ENCODE measurements around the gene RUBCNL.

The RUBCNL gene

GRCh38 chr13:46313024-46313423 is 74.0 kb downstream of the RUBCNL start:
- H3K9ac ChIP-seq (ENCODE audit: low read depth, low read length, poor library complexity, severe bottlenecking) = no peak overlapping the region
- H3K27me3 ChIP-seq (ENCODE audit: insufficient read depth, low read length, poor library complexity, severe bottlenecking) = no peaks in the 10 kb centered on the region
- H3K4me1 ChIP-seq (ENCODE audit: insufficient read depth, low read length, poor library complexity, severe bottlenecking) = peaks cover 5% of the 10 kb centered on the region
- no peaks in the 10 kb centered on the region for H3F3A ChIP-seq (ENCODE audit: low read depth)
- H3K36me3 ChIP-seq (ENCODE audit: insufficient read depth, low read length) = no peaks in the 10 kb centered on the region
- H4K20me1 ChIP-seq (ENCODE audit: insufficient read depth, low read length, poor library complexity, severe bottlenecking) = no peaks in the 10 kb centered on the region
- no peak overlapping the region for H3K4me3 ChIP-seq (ENCODE audit: low read length, poor library complexity, severe bottlenecking)
- no peaks in the 10 kb centered on the region; the same call in 1 of the 2 replicates for H3K9me3 ChIP-seq (ENCODE audit: insufficient read depth, low read depth, low read length)
- no peak overlapping the region for H2AFZ ChIP-seq (ENCODE audit: low read length)
- TF ChIP-seq, protein P1, sequence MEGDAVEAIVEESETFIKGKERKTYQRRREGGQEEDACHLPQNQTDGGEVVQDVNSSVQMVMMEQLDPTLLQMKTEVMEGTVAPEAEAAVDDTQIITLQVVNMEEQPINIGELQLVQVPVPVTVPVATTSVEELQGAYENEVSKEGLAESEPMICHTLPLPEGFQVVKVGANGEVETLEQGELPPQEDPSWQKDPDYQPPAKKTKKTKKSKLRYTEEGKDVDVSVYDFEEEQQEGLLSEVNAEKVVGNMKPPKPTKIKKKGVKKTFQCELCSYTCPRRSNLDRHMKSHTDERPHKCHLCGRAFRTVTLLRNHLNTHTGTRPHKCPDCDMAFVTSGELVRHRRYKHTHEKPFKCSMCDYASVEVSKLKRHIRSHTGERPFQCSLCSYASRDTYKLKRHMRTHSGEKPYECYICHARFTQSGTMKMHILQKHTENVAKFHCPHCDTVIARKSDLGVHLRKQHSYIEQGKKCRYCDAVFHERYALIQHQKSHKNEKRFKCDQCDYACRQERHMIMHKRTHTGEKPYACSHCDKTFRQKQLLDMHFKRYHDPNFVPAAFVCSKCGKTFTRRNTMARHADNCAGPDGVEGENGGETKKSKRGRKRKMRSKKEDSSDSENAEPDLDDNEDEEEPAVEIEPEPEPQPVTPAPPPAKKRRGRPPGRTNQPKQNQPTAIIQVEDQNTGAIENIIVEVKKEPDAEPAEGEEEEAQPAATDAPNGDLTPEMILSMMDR (conservative IDR thresholded peaks at IDR 0.05; ENCODE audit: low read length) = no peak
- TF ChIP-seq EZH2phosphoT487 (IDR thresholded peaks at IDR 0.05; ENCODE audit: borderline replicate concordance) = no peak
- no peak overlapping the region for H3K4me2 ChIP-seq (ENCODE audit: low read depth, low read length, poor library complexity, severe bottlenecking)
- no peaks in the 10 kb centered on the region for H3K9me2 ChIP-seq (replicated peaks; ENCODE audit: low read depth, low read length)
- no peaks in the 10 kb centered on the region for H3K79me2 ChIP-seq (ENCODE audit: insufficient read depth, low read length)

- no peaks in the 10 kb centered on the region; the same call in 1 of the 2 replicates for H3K9me3 ChIP-seq (ENCODE audit: insufficient read depth, low read depth, low read length)
- no peaks in the 10 kb centered on the region for H3F3A ChIP-seq (ENCODE audit: low read depth)
- no peak overlapping the region for H3K9ac ChIP-seq (ENCODE audit: low read depth, low read length, poor library complexity, severe bottlenecking)
- TF ChIP-seq, protein P1 (conservative IDR thresholded peaks at IDR 0.05; ENCODE audit: low read length) = no peak
- no peak for TF ChIP-seq EZH2phosphoT487 (IDR thresholded peaks at IDR 0.05; ENCODE audit: borderline replicate concordance)
- H3K4me1 ChIP-seq (ENCODE audit: insufficient read depth, low read length, poor library complexity, severe bottlenecking) = peaks cover 5% of the 10 kb centered on the region
- H4K20me1 ChIP-seq (ENCODE audit: insufficient read depth, low read length, poor library complexity, severe bottlenecking) = no peaks in the 10 kb centered on the region
- H3K36me3 ChIP-seq (ENCODE audit: insufficient read depth, low read length) = no peaks in the 10 kb centered on the region
- no peaks in the 10 kb centered on the region for H3K79me2 ChIP-seq (ENCODE audit: insufficient read depth, low read length)
- no peak overlapping the region for H2AFZ ChIP-seq (ENCODE audit: low read length)
- H3K27me3 ChIP-seq (ENCODE audit: insufficient read depth, low read length, poor library complexity, severe bottlenecking) = no peaks in the 10 kb centered on the region
- H3K4me3 ChIP-seq (ENCODE audit: low read length, poor library complexity, severe bottlenecking) = no peak overlapping the region
- H3K4me2 ChIP-seq (ENCODE audit: low read depth, low read length, poor library complexity, severe bottlenecking) = no peak overlapping the region
- no peaks in the 10 kb centered on the region for H3K9me2 ChIP-seq (replicated peaks; ENCODE audit: low read depth, low read length)
Observed at GRCh38 chr13:46311217-46311616, 75.8 kb downstream of the RUBCNL start.

DNA sequence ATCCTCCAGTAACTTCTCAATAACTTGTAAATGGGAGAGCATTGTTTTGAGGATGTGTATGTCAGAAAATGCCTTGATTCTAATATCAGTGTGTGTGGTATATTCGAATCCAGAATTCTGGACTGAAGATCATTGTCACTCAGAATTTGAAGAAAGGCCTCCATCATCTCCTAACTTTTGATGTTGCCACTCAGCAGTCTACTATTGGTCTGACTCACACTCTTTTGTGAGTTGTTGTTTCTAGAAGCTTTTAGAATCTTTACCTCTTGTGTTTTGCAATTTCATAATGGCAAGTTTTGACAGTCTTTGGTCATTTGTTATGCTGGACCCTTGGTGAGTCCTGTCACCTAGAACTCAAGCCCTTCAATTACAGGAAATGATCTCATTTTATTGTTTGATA is 77.0 kb downstream of the RUBCNL start:
- TF ChIP-seq EZH2phosphoT487 (IDR thresholded peaks at IDR 0.05; ENCODE audit: borderline replicate concordance) = no peak
- TF ChIP-seq, protein P1 (conservative IDR thresholded peaks at IDR 0.05; ENCODE audit: low read length) = no peak
- Histone ChIP-seq H3K79me2 (ENCODE audit: insufficient read depth, low read length) (no peaks in the 10 kb centered on the region), H3K27me3 (ENCODE audit: insufficient read depth, low read length, poor library complexity, severe bottlenecking) (no peaks in the 10 kb centered on the region), H3K4me1 (ENCODE audit: insufficient read depth, low read length, poor library complexity, severe bottlenecking) (peaks cover 5% of the 10 kb centered on the region), H4K20me1 (ENCODE audit: insufficient read depth, low read length, poor library complexity, severe bottlenecking) (no peaks in the 10 kb centered on the region), H3K9me3 (ENCODE audit: insufficient read depth, low read depth, low read length) (no peaks in the 10 kb centered on the region; the same call in 1 of the 2 replicates), H3F3A (ENCODE audit: low read depth) (no peaks in the 10 kb centered on the region), H3K36me3 (ENCODE audit: insufficient read depth, low read length) (no peaks in the 10 kb centered on the region), H3K9ac (ENCODE audit: low read depth, low read length, poor library complexity, severe bottlenecking) (no peak overlapping the region), H3K9me2 (replicated peaks; ENCODE audit: low read depth, low read length) (no peaks in the 10 kb centered on the region), H3K4me3 (ENCODE audit: low read length, poor library complexity, severe bottlenecking) (no peak overlapping the region), H2AFZ (ENCODE audit: low read length) (no peak overlapping the region), H3K4me2 (ENCODE audit: low read depth, low read length, poor library complexity, severe bottlenecking) (no peak overlapping the region)

Measured in Loucy (cell line).